Right lobe of liver (tissue), 6 donors: ENCODE data around the gene RNF31. TPM values are rescaled to one million over a fixed set of nuclear protein-coding genes. Genes with fewer than 3 reads are reported as not detected.

Source experiments
- ATAC-seq, 4 donors: fragments of 200-7000 bp; cut with Tn5 transposase; one replicate each; pipeline ENCODE4 v1.9.1; 2020; ENCODE audit warnings: mild to moderate bottlenecking in 4 of 4, moderate library complexity in 4 of 4
- DNase-seq, 3 donors: peaks; one replicate each; pipeline ENCODE4 v3.0.0-alpha.2; 2020
- H3K27ac ChIP-seq, 3 donors: fragments of 200-600 bp; one replicate each; pipeline ENCODE4 v1.8.0; 2022
- H3K27me3 ChIP-seq, 2 donors: fragments of 200-600 bp; one replicate each; pipeline ENCODE4 v1.8.0; 2022
- H3K36me3 ChIP-seq, 4 donors: fragments of 200-600 bp; sonication (generic) in 1 of 4; one replicate each; pipeline versions ENCODE4 v1.5.1 to v1.8.0; 2017 to 2022; ENCODE audit warnings: control low read depth in 1 of 4
- H3K4me1 ChIP-seq, 4 donors: fragments of 200-600 bp; sonication (generic) in 1 of 4; one replicate each; pipeline versions ENCODE4 v1.5.1 to v1.8.0; 2017 to 2022; ENCODE audit warnings: control low read depth in 1 of 4
- H3K4me3 ChIP-seq, 3 donors: fragments of 200-600 bp; one replicate each; pipeline ENCODE4 v1.8.0; 2022
- H3K9me3 ChIP-seq, 4 donors: fragments of 200-600 bp; sonication (generic) in 1 of 4; one replicate each; pipeline versions ENCODE4 v1.5.1 to v1.8.0; 2017 to 2022; ENCODE audit warnings: control low read depth in 1 of 4
- CTCF ChIP-seq, 4 donors: fragments of 200-600 bp in 3 of 4; fragments of 450-650 bp in 1 of 4; IDR thresholded peaks; one replicate each; pipeline versions ENCODE4 v1.5.1 to v1.8.0; 2016 to 2022; ENCODE audit warnings: antibody characterized with exemption in 4 of 4, mild to moderate bottlenecking in 2 of 4
- POLR2A ChIP-seq: fragments of 450-650 bp; IDR thresholded peaks from one replicate; pipeline ENCODE4 v1.6.1; 2017; ENCODE audit warnings: antibody characterized with exemption, mild to moderate bottlenecking
- WGBS: methylation state at CpG from one replicate; pipeline ENCODE4 v1.1.6; 2018; ENCODE audit warnings: low coverage, low lambda C conversion rate; ENCODE audit not compliant: insufficient coverage; ENCODE audit errors: missing lambda C conversion rate; 5-methylcytosine and 5-hydroxymethylcytosine counted together
- intact Hi-C, 2 donors: fragments of 100-400 bp; cut with DNase I; formaldehyde crosslinking; loops; one replicate each; pipeline versions ENCODE4 v1.11.2 to v1.14.1; 2022
- total RNA-seq, 6 experiments: library from RNA; depleted of rRNA in 2 of 6; stranded (reverse); fragments of >200 nt in 2 of 6; fragmentation: NEBNext Ultra II Directional in 3 of 6; extraction: Animal tissue kit (Norgen Biotek cat#: 25700) in 3 of 6; gene quantifications; one replicate each; pipeline versions ENCODE4 v1.1.0 to v1.2.4, GENCODE V29; 2016 to 2023
- donor health status: DM: no; HTN: yes; CAD: no.
- donor health status: DM: no; HTN: no; CAD: no.
- donor health status: DM: no; HTN: no; CAD: no.
- donor health status: DM: no; HTN: yes; CAD: no.
- donor health status: DM: no; HTN: yes; CAD: no.

Gene RNF31
- total RNA-seq, 6 experiments from 2014 or later: 17.5 to 39.6 (median 26.2) TPM

GRCh38 chr14:24135584-24135833 lies 11.8 kb upstream of the RNF31 start:
- H3K4me1 ChIP-seq: peaks cover 0 to 57% (median 17%) of the 10 kb centered on the region in 4 donors

GRCh38 chr14:24135834-24136683 lies 11.2 kb upstream of the RNF31 start, which contains the start of gene PSME1:
TSS of gene PSME1 (plus strand) at chr14:24136194. CDS start at chr14:24136263, 69 bp downstream.
- H3K36me3 ChIP-seq: peaks cover 0 to 21% (median 4%) of the 10 kb centered on the region in 4 donors
- 0% methylated on average over 11 of the region's 75 CpGs for WGBS
- H3K4me3 ChIP-seq: peak within 1 kb of the TSS; percentile 95 to 99 (median 98)
- peaks cover 0 to 52% (median 13%) of the 10 kb centered on the region in 4 donors for H3K4me1 ChIP-seq
- peak; percentile 97 to 98 (median 98) for DNase-seq
- no peaks in the 10 kb centered on the region for H3K27me3 ChIP-seq
- TF ChIP-seq CTCF (IDR thresholded peaks at IDR 0.05): peak in 1 of 4 donors; percentile 12
- peak; percentile 34 for TF ChIP-seq POLR2A
- H3K27ac ChIP-seq: peak within 1 kb of the TSS; percentile 87 to 98 (median 94)
- no peaks in the 10 kb centered on the region for H3K9me3 ChIP-seq
- peak; percentile 90 to 97 (median 94) for ATAC-seq
- intact Hi-C loops: no loop called here

More at GRCh38 chr14:24135584-24135833, 11.8 kb upstream of the RNF31 start:
- Histone ChIP-seq H3K27me3 (no peaks in the 10 kb centered on the region), H3K27ac (peak overlapping the region in 2 of 3 donors; percentile 62 to 94), H3K36me3 (peaks cover 0 to 21% (median 4%) of the 10 kb centered on the region in 4 donors), H3K9me3 (no peaks in the 10 kb centered on the region), H3K4me3 (peak overlapping the region; percentile 95 to 99 (median 98))
- intact Hi-C loops: no loop called here
- WGBS: 2% methylated on average over 5 of the region's 9 CpGs
- TF ChIP-seq CTCF (IDR thresholded peaks at IDR 0.05): no peak
- TF ChIP-seq POLR2A: no peak
- no peak for DNase-seq
- ATAC-seq: no peak

- WGBS: 19% methylated on average over 11 of the region's 13 CpGs
- no peak for ATAC-seq
- DNase-seq: no peak
These were observed 10.4 kb upstream of the RNF31 start for GRCh38 chr14:24136684-24137528.

More at GRCh38 chr14:24136684-24137528, 10.4 kb upstream of the RNF31 start:
- no peak for TF ChIP-seq POLR2A
- no peak for TF ChIP-seq CTCF (IDR thresholded peaks at IDR 0.05)
- intact Hi-C loops: no loop called here
- Histone ChIP-seq H3K4me1 (peaks cover 0 to 44% (median 9%) of the 10 kb centered on the region in 4 donors), H3K36me3 (peaks cover 0 to 21% (median 4%) of the 10 kb centered on the region in 4 donors), H3K9me3 (no peaks in the 10 kb centered on the region), H3K4me3 (peak overlapping the region; percentile 95 to 99 (median 98)), H3K27me3 (no peaks in the 10 kb centered on the region), H3K27ac (peak overlapping the region; percentile 87 to 98 (median 94))
